ENCODE results near the gene ASB2. TPM values are rescaled to one million over a fixed set of nuclear protein-coding genes. Genes with fewer than 3 reads are reported as not detected.
A peak's percentile ranks its signal among the peaks of the same experiment; 100 is the strongest.

ASB2 gene
- total RNA-seq, 2 donors from 2014 or later: 0.11 TPM; not detected in 1

DNA sequence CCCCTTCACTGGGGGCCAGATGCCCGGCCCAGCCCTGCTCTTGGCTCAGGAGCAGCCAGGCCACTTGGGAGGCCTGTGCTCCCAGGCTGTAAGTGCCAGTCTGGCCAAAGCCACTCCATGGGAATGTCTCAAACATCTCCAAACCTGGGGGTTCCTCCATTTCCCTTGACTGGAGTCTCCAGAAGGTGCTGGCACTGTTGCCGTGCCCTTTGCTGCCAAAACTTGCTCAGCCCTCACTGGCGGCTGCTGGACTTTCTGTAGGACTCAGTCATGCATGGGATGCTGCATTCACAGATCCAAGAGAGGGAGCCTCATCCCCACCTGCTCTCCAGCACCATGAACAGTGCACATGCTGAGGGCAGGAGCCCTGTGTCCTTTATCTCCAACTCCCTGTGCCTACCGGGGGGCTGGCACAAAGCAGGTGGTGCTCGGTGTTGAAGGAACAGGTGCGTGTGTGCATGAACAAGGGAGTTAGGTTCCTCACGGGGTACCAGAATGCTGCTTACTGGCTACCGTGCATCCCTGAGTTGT is 40.1 kb upstream of the ASB2 start:
- Mint-ChIP-seq H3K27me3 (ENCODE audit: insufficient read depth) (peaks cover 14% of the 10 kb centered on the region), H3K9me3 (no peaks in the 10 kb centered on the region), H3K36me3 (ENCODE audit: low read depth) (no peaks in the 10 kb centered on the region), H3K4me1 (no peaks in the 10 kb centered on the region), H3K27ac (no peak overlapping the region), H3K4me3 (no peak overlapping the region)
- TF ChIP-seq, protein P1, sequence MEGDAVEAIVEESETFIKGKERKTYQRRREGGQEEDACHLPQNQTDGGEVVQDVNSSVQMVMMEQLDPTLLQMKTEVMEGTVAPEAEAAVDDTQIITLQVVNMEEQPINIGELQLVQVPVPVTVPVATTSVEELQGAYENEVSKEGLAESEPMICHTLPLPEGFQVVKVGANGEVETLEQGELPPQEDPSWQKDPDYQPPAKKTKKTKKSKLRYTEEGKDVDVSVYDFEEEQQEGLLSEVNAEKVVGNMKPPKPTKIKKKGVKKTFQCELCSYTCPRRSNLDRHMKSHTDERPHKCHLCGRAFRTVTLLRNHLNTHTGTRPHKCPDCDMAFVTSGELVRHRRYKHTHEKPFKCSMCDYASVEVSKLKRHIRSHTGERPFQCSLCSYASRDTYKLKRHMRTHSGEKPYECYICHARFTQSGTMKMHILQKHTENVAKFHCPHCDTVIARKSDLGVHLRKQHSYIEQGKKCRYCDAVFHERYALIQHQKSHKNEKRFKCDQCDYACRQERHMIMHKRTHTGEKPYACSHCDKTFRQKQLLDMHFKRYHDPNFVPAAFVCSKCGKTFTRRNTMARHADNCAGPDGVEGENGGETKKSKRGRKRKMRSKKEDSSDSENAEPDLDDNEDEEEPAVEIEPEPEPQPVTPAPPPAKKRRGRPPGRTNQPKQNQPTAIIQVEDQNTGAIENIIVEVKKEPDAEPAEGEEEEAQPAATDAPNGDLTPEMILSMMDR (conservative IDR thresholded peaks at IDR 0.05): no peak
- H3K4me3 ChIP-seq (ENCODE audit: low read length): no peak overlapping the region
- no peak overlapping the region for H3K27ac ChIP-seq (ENCODE audit: low read depth, low read length)
- peaks cover 5% of the 10 kb centered on the region for H3K27me3 ChIP-seq (ENCODE audit: control insufficient read depth, insufficient read depth, low read length, poor library complexity, severe bottlenecking)
- 87 to 90% methylated on average over 6 to 8 of the region's 8 CpGs for WGBS, 2 experiments (ENCODE audit: insufficient coverage in 1 of 2, insufficient read length in 1 of 2)
- H3K9ac ChIP-seq (ENCODE audit: extremely low read depth, low read length, poor library complexity, severe bottlenecking): no peak overlapping the region
- DNase-seq: no peak
- no peaks in the 10 kb centered on the region for H3K4me1 ChIP-seq (ENCODE audit: control insufficient read depth, insufficient read depth, low read length)
- no peaks in the 10 kb centered on the region for H3K36me3 ChIP-seq (ENCODE audit: control insufficient read depth, insufficient read depth, low read length)
- no peaks in the 10 kb centered on the region for H3K9me3 ChIP-seq (ENCODE audit: control insufficient read depth, low read length)

DNA sequence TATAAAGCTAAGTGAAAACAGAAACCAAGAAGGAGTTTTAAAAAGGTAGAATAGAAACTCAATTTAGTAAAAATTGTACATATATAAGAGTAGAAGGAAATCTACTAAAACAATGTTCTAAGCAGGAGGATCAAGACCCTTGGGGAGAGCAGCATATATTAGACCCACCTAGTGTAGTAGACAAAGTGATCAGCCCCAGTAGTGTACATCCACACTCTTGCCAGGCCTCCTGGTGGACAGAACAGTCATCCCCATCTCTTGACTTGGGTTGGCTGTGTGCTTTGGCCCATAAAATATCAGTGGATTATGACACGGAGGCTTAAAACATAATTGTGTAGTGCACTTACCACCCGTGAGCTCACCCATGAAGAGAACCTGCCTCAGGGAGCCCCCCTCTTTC is 38.9 kb upstream of the ASB2 start:
- H3K4me3 ChIP-seq (ENCODE audit: low read length): no peak overlapping the region
- TF ChIP-seq, protein P1 (conservative IDR thresholded peaks at IDR 0.05): peak; percentile 31
- no peak overlapping the region for H3K9ac ChIP-seq (ENCODE audit: extremely low read depth, low read length, poor library complexity, severe bottlenecking)
- H3K27me3 ChIP-seq (ENCODE audit: control insufficient read depth, insufficient read depth, low read length, poor library complexity, severe bottlenecking): peaks cover 5% of the 10 kb centered on the region
- H3K27ac ChIP-seq (ENCODE audit: low read depth, low read length): no peak overlapping the region
- no peaks in the 10 kb centered on the region for H3K9me3 Mint-ChIP-seq
- no peaks in the 10 kb centered on the region for H3K4me1 ChIP-seq (ENCODE audit: control insufficient read depth, insufficient read depth, low read length)
- WGBS, 2 experiments (ENCODE audit: insufficient coverage in 1 of 2, insufficient read length in 1 of 2): 88 to 92% methylated on average over 2 of the region's 2 CpGs
- no peaks in the 10 kb centered on the region for H3K9me3 ChIP-seq (ENCODE audit: control insufficient read depth, low read length)
- H3K36me3 Mint-ChIP-seq (ENCODE audit: low read depth): no peaks in the 10 kb centered on the region
- H3K27me3 Mint-ChIP-seq (ENCODE audit: insufficient read depth): peaks cover 18% of the 10 kb centered on the region
- no peak overlapping the region for H3K4me3 Mint-ChIP-seq
- no peaks in the 10 kb centered on the region for H3K4me1 Mint-ChIP-seq
- no peak overlapping the region for H3K27ac Mint-ChIP-seq
- DNase-seq: no peak
- no peaks in the 10 kb centered on the region for H3K36me3 ChIP-seq (ENCODE audit: control insufficient read depth, insufficient read depth, low read length)

DNA sequence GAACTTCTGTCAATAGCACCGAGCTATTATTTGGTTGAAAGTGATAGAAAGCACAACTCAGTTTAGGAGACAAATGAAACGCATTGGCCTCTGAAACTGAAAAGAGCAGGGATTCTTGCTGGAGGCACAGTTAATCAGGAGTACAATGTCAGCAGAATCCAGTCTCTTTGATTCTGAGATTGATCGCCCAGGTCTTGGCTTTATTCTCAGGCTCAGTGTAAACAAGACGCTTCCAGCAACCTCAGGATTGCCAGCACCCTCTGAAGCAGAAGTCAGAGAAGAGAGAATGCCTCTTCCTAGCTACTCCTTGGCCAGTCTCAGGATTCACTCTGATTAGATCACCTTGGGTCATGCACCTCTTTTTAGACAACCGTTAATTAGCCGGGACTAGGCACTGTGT is 38.0 kb upstream of the ASB2 start:
- TF ChIP-seq, protein P1 (conservative IDR thresholded peaks at IDR 0.05): no peak
- no peaks in the 10 kb centered on the region for H3K9me3 Mint-ChIP-seq
- peaks cover 5% of the 10 kb centered on the region for H3K27me3 ChIP-seq (ENCODE audit: control insufficient read depth, insufficient read depth, low read length, poor library complexity, severe bottlenecking)
- no peaks in the 10 kb centered on the region for H3K9me3 ChIP-seq (ENCODE audit: control insufficient read depth, low read length)
- H3K27me3 Mint-ChIP-seq (ENCODE audit: insufficient read depth): peaks cover 18% of the 10 kb centered on the region
- DNase-seq: no peak
- WGBS, 2 experiments (ENCODE audit: insufficient coverage in 1 of 2, insufficient read length in 1 of 2): 93 to 94% methylated on average over 6 of the region's 6 CpGs
- no peaks in the 10 kb centered on the region for H3K4me1 ChIP-seq (ENCODE audit: control insufficient read depth, insufficient read depth, low read length)
- no peaks in the 10 kb centered on the region for H3K4me1 Mint-ChIP-seq
- H3K27ac ChIP-seq (ENCODE audit: low read depth, low read length): no peak overlapping the region
- no peak overlapping the region for H3K9ac ChIP-seq (ENCODE audit: extremely low read depth, low read length, poor library complexity, severe bottlenecking)
- no peak overlapping the region for H3K27ac Mint-ChIP-seq
- no peaks in the 10 kb centered on the region for H3K36me3 Mint-ChIP-seq (ENCODE audit: low read depth)
- H3K4me3 ChIP-seq (ENCODE audit: low read length): no peak overlapping the region
- H3K36me3 ChIP-seq (ENCODE audit: control insufficient read depth, insufficient read depth, low read length): no peaks in the 10 kb centered on the region
- no peak overlapping the region for H3K4me3 Mint-ChIP-seq
